K562 (cell line): Measurements from ENCODE around the gene EEF2K. TPM values are rescaled to one million over a fixed set of nuclear protein-coding genes. Genes with fewer than 3 reads are reported as not detected.
A peak's percentile ranks its signal among the peaks of the same experiment; 100 is the strongest.

Experiments
- ATAC-seq: fragments of 200-7000 bp; cut with Tn5 transposase; 3 replicates; pipeline ENCODE4 v1.9.1; 2020; ENCODE audit warnings: moderate library complexity
- BruUV-seq: library from RNA; stranded (reverse); fragments of 400-500 nt; replicated peaks from 2 replicates; lab custom pipeline; 2021; lab: Mats Ljungman, UMichigan
- CTCF ChIA-PET: fragments of 300-600 bp; formaldehyde crosslinking; extraction: SDS; loops from one replicate; lab custom pipeline; 2021; ENCODE audit warnings: low intra/inter-chr PET ratio; lab: Yijun Ruan, JAX
- POLR2A ChIA-PET: fragments of 300-600, 350-650 bp; sonication (Branson Sonifier 250); formaldehyde crosslinking; extraction: SDS; loops from one replicate; lab custom pipeline; 2021; ENCODE audit warnings: antibody characterized with exemption, inconsistent platforms; lab: Yijun Ruan, JAX
- DNase-seq, 4 experiments: peaks; one replicate each; pipeline versions ENCODE4 v3.0.0 to v3.0.0-alpha.2; 2011 to 2018; ENCODE audit warnings: low spot score in 3 of 4, mixed read lengths in 3 of 4; ENCODE audit errors: extremely low read depth in 1 of 4
- FAIRE-seq: peaks from 2 replicates; lab custom pipeline; 2011; peaks lifted over from hg19 to GRCh38; lab: Jason Lieb, UNC
- H2AFZ ChIP-seq: 2 replicates; pipeline ENCODE4 v1.6.0; 2011; ENCODE audit warnings: low read depth, low read length, control low read depth, inconsistent platforms
- H3K27ac ChIP-seq: fragments of 200-600 bp; 3 replicates; pipeline ENCODE4 v1.8.0; 2011; ENCODE audit warnings: low read depth, mild to moderate bottlenecking, control low read depth, inconsistent platforms, low read length, moderate library complexity, mixed read lengths; ENCODE audit errors: extremely low read depth
- H3K27me3 ChIP-seq, 2 experiments: fragments of 300-600 bp in 1 of 2; 2 replicates in 1 of 2; 3 replicates in 1 of 2; pipeline versions ENCODE4 v1.6.0 to v1.8.0; 2011; ENCODE audit warnings: inconsistent platforms in 2 of 2, low read length in 2 of 2, mild to moderate bottlenecking in 1 of 2, mixed read lengths in 1 of 2, moderate library complexity in 1 of 2; ENCODE audit not compliant: control insufficient read depth in 2 of 2, insufficient read depth in 2 of 2
- H3K36me3 ChIP-seq: fragments of 300-600 bp; 3 replicates; pipeline ENCODE4 v1.8.0; 2011; ENCODE audit warnings: mild to moderate bottlenecking, low read length, inconsistent platforms; ENCODE audit not compliant: control insufficient read depth, insufficient read depth
- H3K4me1 ChIP-seq, 2 experiments: fragments of 200-600 bp in 1 of 2; replicated peaks in 1 of 2; 2 replicates in 1 of 2; 3 replicates in 1 of 2; pipeline versions ENCODE4 v1.5.1 to v1.8.0; 2011; ENCODE audit warnings: inconsistent platforms in 2 of 2, low read length in 2 of 2, mild to moderate bottlenecking in 1 of 2, mixed read lengths in 1 of 2, moderate library complexity in 1 of 2; ENCODE audit not compliant: control insufficient read depth in 2 of 2, insufficient read depth in 2 of 2
- H3K4me2 ChIP-seq: 2 replicates; pipeline ENCODE4 v1.6.1; 2011; ENCODE audit warnings: low read length, control low read depth, inconsistent platforms, mixed read lengths; ENCODE audit not compliant: insufficient read depth
- H3K4me3 ChIP-seq: fragments of 200-600 bp; sonication (generic), shearing (Covaris generic); 2 replicates; pipeline ENCODE4 v1.5.1; 2016; ENCODE audit warnings: control low read depth, inconsistent platforms
- H3K79me2 ChIP-seq: fragments of 200-600 bp; 3 replicates; pipeline ENCODE4 v1.8.0; 2011; ENCODE audit warnings: low read length, inconsistent platforms; ENCODE audit not compliant: control insufficient read depth, insufficient read depth
- H3K9ac ChIP-seq, 2 experiments: 2 replicates each; pipeline versions ENCODE4 v1.6.0 to v1.6.1; 2011; ENCODE audit warnings: low read depth in 2 of 2, low read length in 2 of 2, control low read depth in 1 of 2, inconsistent platforms in 1 of 2, mild to moderate bottlenecking in 1 of 2, mixed read lengths in 1 of 2; ENCODE audit not compliant: insufficient read depth in 1 of 2
- H3K9me1 ChIP-seq: one replicate; pipeline ENCODE4 v1.6.0; 2011; ENCODE audit warnings: inconsistent platforms, mild to moderate bottlenecking, low read length, moderate library complexity; ENCODE audit not compliant: control insufficient read depth, insufficient read depth
- H3K9me3 ChIP-seq: replicated peaks from 2 replicates; pipeline ENCODE4 v1.5.1; 2011; ENCODE audit warnings: low read depth, low read length, inconsistent platforms; ENCODE audit not compliant: control insufficient read depth, insufficient read depth
- H4K20me1 ChIP-seq: replicated peaks from 2 replicates; pipeline ENCODE4 v1.6.1; 2011; ENCODE audit warnings: low read length, inconsistent platforms, mixed read lengths; ENCODE audit not compliant: control insufficient read depth, insufficient read depth
- NCOR1 ChIP-seq: fragments of 450-650 bp; IDR thresholded peaks from 2 replicates; pipeline ENCODE4 v1.6.1; 2016; ENCODE audit warnings: mild to moderate bottlenecking, moderate library complexity
- POLR2G ChIP-seq: fragments of 200-400 bp; formaldehyde crosslinking; IDR thresholded peaks from 2 replicates; pipeline ENCODE4 v1.6.1; 2017; ENCODE audit warnings: low read depth, mild to moderate bottlenecking, antibody characterized with exemption, low read length, moderate library complexity
- RBM22 ChIP-seq: fragments of 200-400 bp; formaldehyde crosslinking; IDR thresholded peaks from 2 replicates; pipeline ENCODE4 v1.6.1; 2018; ENCODE audit warnings: low read length, low read depth; ENCODE audit not compliant: poor library complexity, severe bottlenecking
- WGBS: fragments of 100-300 bp; shearing (Covaris generic); methylation state at CpG from one replicate; pipeline ENCODE4 v1.1.6; 2016; ENCODE audit warnings: low coverage, mixed read lengths; ENCODE audit not compliant: insufficient coverage; ENCODE audit errors: missing lambda C conversion rate; 5-methylcytosine and 5-hydroxymethylcytosine counted together
- in situ Hi-C: fragments of 300-500 bp; cut with MboI; formaldehyde crosslinking; loops from 4 replicates; pipeline ENCODE4 v1.15.0; 2018; ENCODE audit warnings: inconsistent platforms, mixed read lengths
- intact Hi-C: fragments of 100-400 bp; cut with micrococcal nuclease; formaldehyde crosslinking; loops from 2 replicates; pipeline ENCODE4 v1.14.2; 2022
- polyA plus RNA-seq, 8 experiments: library from polyadenylated mRNA; depleted of rRNA in 4 of 8; stranded (reverse) in 5 of 8; unstranded in 3 of 8; fragments of >200 nt; fragmentation: Nextera tagmentation in 2 of 8; fragmentation: Illumina TruSeq in 1 of 8; extraction: Ambion mirVana in 2 of 8; extraction: Trizol in 1 of 8; gene quantifications; 2 replicates each; pipeline versions ENCODE4 v1.2.1 to v1.2.3, GENCODE V29; 2011 to 2014; ENCODE audit warnings: inconsistent platforms in 1 of 8, missing spikeins in 1 of 8
- total RNA-seq, 7 experiments: library from RNA; depleted of rRNA in 6 of 7; stranded (reverse); fragments of >200 nt in 6 of 7; fragmentation: Illumina TruSeq in 2 of 7; extraction: Trizol in 2 of 7; gene quantifications; 2 replicates each; pipeline versions ENCODE4 v1.2.1 to v1.2.3, GENCODE V29; 2011 to 2021; ENCODE audit warnings: low replicate concordance in 1 of 7

EEF2K gene
- total and polyA plus RNA-seq, 9 of the 15 experiments (the other 6 are each of a cell fraction or from before 2014, with no cell fraction given): 3.0 to 35.2 (median 12.2) TPM

DNA sequence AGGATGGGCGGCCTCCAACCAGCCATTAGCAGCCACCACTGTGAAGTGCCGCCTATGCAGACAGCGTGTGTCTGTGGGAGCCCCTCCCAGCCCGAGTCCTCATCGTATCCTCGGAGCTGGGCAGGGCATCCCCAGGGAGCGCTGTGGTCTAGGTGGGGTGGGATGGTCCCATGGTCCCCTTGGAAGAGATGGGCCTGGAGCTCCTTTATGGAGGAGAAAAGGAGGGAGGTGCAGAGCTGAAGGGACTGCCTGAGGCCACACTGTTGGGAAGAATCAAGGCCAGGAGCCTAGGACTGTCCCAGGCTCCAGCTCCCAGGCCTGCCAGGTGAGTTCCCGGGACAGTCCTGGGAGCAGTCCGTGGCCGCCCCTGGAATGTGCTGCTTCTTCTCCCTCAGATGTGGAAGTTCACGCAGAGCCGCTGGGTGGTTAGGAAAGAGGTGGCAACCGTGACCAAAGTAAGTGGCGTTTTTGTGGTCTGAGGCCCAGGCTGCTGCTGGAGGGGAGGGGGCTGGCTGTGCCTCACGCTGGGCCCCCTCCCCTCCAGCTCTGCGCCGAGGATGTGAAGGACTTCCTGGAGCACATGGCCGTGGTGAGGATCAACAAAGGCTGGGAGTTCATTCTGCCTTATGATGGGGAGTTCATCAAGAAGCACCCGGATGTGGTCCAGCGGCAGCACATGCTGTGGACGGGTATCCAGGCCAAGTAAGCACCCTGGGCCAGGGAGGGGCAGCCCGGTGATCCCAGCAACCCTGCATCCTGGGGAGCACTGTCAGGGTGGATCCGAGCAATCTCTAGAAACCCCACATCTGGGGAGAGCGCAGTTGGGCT lies 118.1 kb downstream of the EEF2K start:
- Histone ChIP-seq H3K27me3 (no peaks in the 10 kb centered on the region), H3K4me2 (no peak overlapping the region), H2AFZ (no peak overlapping the region), H3K9me3 (no peaks in the 10 kb centered on the region), H3K27ac (no peak overlapping the region), H3K4me3 (no peak overlapping the region), H4K20me1 (peaks cover 23% of the 10 kb centered on the region), H3K4me1 (peaks cover 0 to 4% of the 10 kb centered on the region in 2 experiments; a peak in 2 of 5 replicates), H3K79me2 (peaks cover 18% of the 10 kb centered on the region), H3K9ac (no peak overlapping the region; a peak in 1 of 4 replicates), H3K9me1 (no peaks in the 10 kb centered on the region), H3K36me3 (peaks cover 97% of the 10 kb centered on the region)
- intact Hi-C loops (loop anchor here (10.0 kb wide), 1 partner anchor 1139 kb away; no protein-coding TSS in a partner anchor), in situ Hi-C loops (no loop called here)
- ChIA-PET CTCF (interaction anchor here (0.5 kb wide), 1 partner anchor 1173 kb away, joined by 3 read pairs; the partner anchor contains the start of gene DNAH3), POLR2A (interaction anchor here (0.7 to 1.8 kb wide), 2 partner anchors 10 to 122 kb away, joined by 3 to 5 read pairs; no protein-coding TSS in a partner anchor)
- DNase-seq (no peak), FAIRE-seq (no peak), ATAC-seq (no peak)
- no TSS peak for BruUV-seq
- WGBS: 92% methylated on average over 18 of the region's 24 CpGs
- TF ChIP-seq NCOR1 (no peak), RBM22 (peak; percentile 20), POLR2G (peak; percentile 38; the same call in 1 of the 2 replicates)
